Measurements from ENCODE around the gene LRRC63.
"Not testable (repeated sequence)": the region's sequence is repeated elsewhere in the genome, so short reads cannot be mapped to it uniquely, and the experiment has no call there.

GRCh38 chr13:46220234-46220633 is 8.5 kb downstream of the LRRC63 start:
- TF ChIP-seq CEBPB (tag; IDR thresholded peaks at IDR 0.05); THRA (IDR thresholded peaks at IDR 0.05); POLR2A (conservative IDR thresholded peaks at IDR 0.05); ARNT (IDR thresholded peaks at IDR 0.05); TAF1 (IDR thresholded peaks at IDR 0.05; ENCODE audit: control insufficient read depth, extremely low read depth, insufficient read depth, low read length, severe bottlenecking); CTCF (IDR thresholded peaks at IDR 0.05 in 2 of 3, conservative IDR thresholded peaks at IDR 0.05 in 1 of 3; ENCODE audit: insufficient read depth in 2 of 3, low read depth in 1 of 3, low read length in 3 of 3); MED1 (CRISPR knock-in tag; IDR thresholded peaks at IDR 0.05; ENCODE audit: borderline replicate concordance); ETV6 (IDR thresholded peaks at IDR 0.05; ENCODE audit: borderline replicate concordance in 1 of 2, low read depth in 2 of 2, low read length in 1 of 2); ETV6 (CRISPR knock-in tag; IDR thresholded peaks at IDR 0.05; ENCODE audit: borderline replicate concordance); KLF1 (tag; IDR thresholded peaks at IDR 0.05); RAD21 (CRISPR knock-in tag; conservative IDR thresholded peaks at IDR 0.05 in 1 of 2, IDR thresholded peaks at IDR 0.05 in 1 of 2): not testable (repeated sequence)

Data from K562 (cell line).